H4 (cell line): ENCODE results near the gene CAPN9. TPM values are rescaled to one million over a fixed set of nuclear protein-coding genes. Genes with fewer than 3 reads are reported as not detected.
"Not testable (repeated sequence)": the region's sequence is repeated elsewhere in the genome, so short reads cannot be mapped to it uniquely, and the experiment has no call there.

ENCODE experiments used
- DNase-seq: peaks from one replicate; pipeline ENCODE4 v3.0.0-alpha.2; 2015; ENCODE audit warnings: low spot score
- total RNA-seq: library from RNA; depleted of rRNA; stranded (reverse); fragments of >200 nt; shearing (Covaris generic); gene quantifications from 2 replicates; pipeline ENCODE4 v1.2.3, GENCODE V29; 2014

Gene CAPN9
- total RNA-seq, 1 experiment from 2014 or later: 0.50 TPM

DNA sequence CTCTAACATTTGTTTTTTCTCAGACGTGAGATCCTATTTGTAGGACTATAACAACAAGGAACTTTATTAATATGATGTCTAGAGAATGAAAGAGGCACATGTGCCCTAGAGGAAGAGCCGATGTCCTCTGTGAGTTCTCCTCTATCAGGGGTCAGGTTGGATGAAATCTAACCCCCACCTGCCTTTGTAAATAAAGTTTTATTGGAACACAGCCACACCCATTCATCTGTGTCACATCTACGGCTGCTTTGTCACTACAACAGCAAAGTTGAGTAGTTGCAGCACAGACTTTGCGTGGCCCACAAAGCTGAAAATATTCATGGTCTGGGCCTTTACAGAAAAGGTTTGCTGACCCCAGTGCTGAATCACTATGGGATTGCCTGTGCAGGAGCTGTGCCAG, 571 bp upstream of the CAPN9 start:
- no peak for DNase-seq

DNA sequence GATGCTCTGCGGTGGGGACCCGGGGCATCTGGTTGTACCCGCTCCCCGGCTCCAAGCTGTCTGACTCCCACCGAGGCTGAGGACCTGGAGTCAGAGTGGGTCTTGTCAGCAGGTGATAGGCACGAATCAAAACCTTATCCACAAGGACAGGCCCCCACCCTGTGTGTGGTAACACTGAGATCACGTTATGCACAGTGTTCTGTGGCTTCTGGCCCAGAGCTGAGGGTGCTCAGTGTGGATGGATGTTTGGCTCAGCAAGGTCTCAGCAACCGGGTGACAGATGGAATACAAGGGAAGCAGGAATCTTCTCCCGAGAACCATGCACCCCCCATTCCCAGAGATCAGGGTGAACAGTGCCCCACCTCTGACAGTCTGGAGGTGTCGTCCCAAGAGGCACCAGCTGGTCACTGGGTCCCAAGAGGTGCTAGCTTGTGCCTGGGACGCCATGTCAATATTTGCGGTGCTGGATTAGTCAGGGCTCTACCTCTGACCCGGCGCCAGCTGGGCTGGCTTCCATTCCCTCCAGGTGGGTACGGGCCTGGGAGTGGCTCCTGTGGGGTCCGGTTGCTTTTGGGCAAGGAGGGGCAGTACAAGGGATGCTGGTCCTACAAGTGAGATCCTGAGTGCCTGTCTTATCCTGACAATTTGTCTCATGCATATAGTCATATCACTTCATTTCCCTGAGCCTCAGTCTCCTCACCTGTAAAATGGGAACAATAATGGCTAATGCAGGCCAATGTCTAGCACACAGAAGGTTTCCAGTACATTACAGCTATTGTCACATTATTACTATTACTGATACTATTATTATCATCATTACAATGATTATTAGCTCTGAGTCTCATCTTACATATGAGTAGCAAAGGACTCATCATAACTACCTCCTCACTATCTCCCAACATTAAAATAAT, 957 bp downstream of the CAPN9 start:
- DNase-seq: no peak

DNA sequence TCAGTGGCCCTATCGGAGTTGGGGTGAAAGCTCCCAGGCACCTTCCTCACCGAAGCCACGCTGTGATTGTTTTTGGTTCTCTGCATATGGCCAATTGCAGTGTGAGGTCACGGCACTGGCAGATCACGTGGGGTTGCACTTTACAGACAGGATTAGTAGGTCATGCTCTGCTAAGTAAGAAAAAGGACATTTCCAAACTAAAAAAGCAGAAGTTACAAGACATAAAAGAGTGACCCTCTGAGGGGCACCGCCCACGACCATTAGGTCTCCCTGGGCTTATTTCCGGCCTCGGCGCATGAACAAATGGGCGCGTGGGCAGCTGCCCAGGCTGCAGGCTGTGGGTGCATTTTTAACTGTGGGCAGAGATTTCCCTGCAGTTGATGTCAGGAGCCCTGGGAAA, 2.0 kb downstream of the CAPN9 start:
- DNase-seq: no peak

DNA sequence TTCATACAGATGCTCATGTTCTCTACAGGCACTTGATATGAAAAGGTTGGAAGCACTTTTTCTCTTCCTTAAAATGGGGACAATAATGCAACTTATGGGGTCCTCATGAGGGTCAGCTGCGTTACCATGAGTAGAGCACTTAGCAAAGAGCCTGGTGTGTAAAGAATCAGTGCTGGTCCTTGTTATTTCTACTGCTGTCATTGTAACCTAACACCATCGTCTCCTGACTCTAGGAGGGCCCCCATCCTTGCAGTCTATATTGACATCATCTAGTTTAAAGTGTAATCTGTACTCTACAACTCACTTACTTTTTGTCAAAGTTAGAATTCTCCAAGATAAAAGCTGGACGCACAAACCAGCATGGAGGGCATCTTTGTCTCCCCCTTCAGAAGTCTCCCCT, 2.4 kb downstream of the CAPN9 start:
- DNase-seq: no peak

DNA sequence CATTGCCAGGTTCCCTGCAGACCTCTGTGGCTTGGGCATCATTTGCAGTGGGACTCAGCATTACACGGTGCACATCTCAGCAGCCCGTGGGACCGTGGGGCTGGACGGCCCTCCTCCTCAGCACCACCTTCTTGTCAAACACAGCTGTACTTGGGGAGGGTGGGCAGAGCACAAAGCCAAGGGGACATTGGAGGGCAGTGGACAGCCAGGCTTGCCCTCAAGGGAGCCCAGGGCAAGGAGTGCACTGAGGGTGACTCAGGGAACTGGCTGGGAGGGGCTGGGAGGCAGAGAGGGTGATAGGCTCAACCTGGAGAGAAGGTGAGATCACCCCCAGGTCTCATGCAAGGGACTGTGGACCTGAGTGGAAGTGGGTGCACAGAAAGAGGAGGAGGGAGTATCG, 3.4 kb downstream of the CAPN9 start:
- DNase-seq: no peak

DNA sequence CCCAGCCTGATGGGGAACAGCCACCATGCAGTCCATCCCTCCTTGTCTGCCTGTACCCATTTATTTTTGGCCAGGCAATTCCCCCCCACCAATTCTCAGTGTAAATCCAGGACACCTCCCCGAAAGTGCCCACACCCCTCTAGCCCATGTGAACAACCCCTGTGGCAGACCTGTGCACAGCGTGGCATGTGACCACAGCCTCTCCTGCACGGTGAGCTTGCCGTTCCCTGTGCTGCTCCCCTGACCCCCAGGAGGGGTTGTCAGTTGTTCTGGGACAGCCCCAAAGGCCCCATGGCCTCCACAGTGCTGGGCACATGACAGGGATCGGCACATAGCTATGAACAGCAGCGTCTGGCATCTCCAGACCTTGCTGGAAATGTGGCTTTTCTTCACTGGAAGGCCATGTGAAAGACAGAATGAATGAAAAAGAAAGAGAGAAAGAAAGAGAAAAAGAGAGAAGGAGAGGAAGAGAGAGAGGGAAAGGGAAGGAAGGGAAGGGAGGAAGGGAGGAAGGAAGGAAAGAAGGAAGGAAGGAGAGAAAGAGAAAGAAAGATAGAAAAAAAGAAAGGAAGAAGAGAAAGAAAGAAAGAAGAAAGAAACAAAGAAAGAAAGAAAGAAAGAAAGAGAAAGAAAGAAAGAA, 3.9 kb downstream of the CAPN9 start:
- no peak for DNase-seq

DNA sequence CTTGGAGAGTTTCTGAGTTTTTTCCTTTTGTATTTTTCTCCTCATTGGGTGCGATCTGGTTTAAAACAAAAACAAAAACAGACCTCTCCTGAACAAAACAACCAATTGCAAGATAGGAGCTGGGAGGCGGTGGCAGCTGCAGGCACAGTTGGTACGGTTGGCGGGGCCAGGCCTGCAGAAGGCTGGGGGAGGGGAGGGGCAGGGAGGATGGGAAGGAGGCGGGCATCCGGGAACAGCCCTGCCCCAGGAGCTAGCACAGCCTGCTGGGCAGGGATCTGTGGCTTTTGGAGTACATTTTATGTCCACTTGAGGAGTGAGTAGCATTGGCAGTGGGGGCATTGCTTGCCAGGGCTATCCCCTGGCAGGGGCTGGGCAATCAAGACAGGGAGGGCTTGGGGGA, 5.2 kb downstream of the CAPN9 start:
- no peak for DNase-seq

DNA sequence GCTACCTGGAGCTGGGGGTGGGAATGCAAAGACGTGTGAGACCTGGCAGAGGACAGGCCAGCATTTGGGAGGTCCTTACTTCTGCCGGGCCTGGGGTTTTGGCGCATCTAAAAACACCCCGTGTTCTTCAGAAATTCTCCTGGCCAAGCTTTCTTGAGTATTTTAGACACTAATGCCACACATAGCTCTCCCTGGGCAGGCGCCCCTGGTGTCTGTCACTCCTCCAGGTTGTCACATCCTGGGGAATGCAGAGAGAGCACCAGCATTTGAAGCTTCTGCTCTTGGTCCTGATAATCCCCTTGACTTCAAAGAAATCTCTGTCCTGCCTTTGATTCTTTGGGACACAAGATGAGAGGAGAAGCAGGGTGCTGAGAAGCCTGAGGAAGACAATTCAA, 6.0 kb downstream of the CAPN9 start:
- DNase-seq: no peak

DNA sequence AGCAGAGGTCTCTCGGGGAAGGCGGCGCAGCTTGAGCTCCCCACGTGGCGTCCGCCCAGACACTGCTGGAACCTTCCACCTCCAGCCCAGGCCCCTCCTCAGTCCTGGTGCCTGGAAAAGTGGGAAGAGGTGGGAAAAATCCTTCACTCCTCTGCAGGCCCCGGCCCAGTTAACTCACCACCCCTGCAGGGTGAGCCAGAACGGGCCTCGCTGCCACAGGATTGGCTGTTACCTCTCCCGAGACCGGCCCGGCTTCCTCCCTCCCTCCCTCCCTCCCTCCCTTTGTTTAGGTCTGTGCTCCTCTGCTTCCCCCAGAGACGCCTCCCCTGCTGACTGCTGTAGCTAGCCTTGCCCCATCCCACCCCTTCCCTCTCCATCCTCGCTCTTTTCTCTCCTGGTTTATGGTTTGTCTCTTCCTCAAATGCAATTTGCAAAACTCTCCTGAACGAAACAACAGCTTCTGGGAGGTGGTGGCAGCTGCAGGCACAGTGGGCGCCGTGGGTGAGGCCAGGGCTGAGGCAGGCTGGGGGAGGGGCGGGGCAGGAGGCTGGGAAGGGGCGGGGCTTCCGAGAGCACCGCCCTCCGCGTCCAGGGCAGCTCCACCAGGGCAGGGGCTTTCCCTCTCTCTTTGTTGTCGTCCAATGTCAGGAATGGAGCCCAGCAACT, 6.5 kb downstream of the CAPN9 start:
- peak; percentile 42 for DNase-seq

DNA sequence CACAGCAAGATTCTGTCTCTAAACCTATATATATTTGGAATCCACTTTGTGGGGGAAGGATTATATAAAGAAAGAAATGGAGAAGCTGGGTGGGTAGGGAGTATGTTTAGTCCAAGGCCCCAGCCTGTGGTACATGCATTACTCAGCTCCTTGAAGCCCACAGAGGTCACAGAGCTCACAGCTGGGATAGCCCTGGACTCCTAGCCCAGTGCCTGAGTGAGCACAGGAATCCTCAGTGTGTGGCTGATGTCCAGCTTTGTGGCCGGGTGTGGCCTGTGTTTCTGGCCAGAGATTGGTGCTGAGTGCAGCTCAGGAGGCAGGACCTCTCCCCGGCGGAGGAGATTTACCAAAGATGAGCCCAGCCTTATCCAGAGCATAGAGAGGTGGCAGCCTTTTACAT, 7.6 kb downstream of the CAPN9 start:
- DNase-seq: peak; percentile 54

DNA sequence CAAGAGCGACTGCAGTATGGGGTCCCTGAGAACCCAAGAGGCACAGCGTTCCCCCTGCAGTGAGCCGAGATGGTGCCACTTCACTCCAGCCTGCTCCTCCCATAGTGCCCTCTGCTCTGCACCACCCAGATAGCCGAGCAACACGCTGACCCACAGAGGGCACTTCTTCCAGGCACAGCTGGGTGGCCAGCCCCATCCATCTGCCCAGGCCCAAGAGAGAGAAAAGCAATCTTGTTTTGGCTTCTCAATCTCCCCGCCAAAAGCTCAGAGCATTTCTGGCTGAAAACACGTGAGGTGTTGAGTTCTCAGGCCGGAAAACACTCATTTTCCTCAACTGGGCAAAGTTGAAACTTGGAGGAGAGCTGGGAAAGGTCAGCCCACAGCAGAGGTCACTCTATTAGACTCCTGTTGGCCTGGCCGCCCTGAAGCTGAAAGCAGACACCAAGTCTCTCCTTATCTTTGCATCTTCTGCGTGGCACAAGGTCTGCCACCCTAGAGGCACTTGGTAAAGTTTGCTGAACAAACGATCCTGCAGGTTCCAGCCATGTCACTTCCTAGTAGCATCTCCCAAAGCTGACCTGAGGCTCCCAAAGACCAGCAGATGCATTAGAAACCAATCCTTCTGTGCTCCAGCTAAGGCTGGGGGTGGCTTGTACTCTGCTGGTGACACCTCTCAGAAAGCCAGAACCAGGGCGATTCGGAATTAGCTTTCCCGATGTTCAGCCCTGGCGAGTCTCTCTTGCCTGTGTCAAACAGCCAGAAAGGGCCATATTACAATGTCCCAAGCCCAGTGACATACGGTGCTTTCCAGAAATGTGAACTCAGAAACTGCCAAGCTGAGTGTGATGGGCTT, 10.9 kb downstream of the CAPN9 start:
- DNase-seq: no peak

DNA sequence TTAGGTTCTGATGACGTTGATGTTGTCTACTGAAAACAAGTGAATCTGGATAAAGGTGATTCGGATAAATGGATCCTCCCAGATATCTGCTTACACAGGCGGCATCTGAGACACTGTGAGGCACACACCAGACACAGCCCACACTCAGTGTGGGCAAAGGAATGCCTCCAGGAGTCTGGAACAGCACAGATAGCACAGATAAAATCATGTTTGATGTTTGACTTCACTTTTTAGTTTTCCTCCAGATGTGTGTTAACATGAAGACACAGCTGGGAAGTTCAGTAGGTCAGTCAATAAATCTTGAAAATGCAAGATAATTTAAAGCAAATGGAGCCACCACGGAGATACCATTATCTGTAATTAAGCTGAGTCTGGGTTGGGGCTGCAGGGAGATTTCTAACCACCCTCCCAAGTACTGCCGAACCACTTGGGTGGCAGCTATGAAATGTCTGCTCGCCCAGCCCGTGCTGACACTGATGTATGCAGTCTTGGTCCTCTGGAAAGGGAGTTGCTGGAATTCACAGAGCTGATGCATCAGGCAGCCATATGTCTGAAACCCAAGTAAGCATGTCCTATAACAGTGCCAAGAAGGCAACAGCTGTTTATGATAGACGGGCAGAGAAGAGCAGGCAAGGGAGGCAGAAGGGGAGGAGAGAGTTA, 11.7 kb downstream of the CAPN9 start:
- DNase-seq: no peak

DNA sequence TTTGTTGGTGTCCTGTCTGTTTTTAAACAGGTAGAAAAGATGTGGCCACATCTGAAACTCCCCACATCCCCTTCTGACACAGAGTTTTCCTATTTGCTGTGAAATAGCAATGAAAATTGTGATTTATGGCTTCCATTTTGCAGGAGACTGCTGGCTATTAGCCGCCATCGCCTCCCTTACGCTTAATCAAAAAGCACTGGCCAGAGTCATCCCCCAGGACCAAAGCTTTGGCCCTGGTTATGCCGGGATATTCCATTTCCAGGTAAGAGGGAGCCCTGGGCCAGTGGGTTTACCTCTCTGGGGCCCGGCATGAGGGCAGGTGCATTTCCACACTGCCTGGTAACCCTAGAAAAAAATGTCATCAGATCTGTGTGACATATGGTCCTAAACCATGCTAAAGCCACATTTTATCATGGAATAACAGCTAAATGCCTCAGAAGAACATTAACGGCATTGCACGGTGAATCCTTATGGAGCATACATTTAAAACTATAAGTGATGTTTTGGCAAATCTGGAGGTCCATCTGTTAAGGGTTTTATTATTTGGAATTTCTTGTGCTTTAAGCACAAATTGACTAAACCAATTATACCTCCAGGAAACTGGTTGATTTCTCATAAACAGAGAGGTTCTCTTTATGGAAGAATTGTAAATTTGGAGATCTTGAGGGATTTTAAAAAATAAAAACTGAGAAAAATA, 12.3 kb downstream of the CAPN9 start:
- DNase-seq: no peak

DNA sequence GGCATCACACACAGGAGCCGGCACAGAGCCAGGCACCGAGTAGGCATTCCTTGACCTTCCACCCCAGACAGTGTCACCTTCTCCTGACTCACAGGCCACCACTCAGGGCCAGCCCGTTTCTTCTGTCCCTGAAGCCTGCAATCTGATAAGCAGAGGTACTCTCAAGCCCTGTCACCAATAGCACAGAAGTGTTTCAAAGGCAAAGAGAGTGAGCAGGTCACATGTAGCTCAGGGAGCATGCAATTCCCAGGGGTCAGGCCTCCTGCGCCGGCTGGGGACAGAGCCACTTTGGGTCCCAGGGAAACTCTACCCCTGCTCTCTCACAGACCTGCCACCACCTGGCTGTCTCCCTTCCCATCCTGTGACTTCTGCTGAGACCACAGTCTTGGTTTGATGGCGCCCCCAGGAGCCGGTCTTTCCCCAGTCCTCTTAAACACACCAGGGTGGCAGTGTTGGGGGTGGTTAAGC, 13.2 kb downstream of the CAPN9 start:
- DNase-seq: no peak

DNA sequence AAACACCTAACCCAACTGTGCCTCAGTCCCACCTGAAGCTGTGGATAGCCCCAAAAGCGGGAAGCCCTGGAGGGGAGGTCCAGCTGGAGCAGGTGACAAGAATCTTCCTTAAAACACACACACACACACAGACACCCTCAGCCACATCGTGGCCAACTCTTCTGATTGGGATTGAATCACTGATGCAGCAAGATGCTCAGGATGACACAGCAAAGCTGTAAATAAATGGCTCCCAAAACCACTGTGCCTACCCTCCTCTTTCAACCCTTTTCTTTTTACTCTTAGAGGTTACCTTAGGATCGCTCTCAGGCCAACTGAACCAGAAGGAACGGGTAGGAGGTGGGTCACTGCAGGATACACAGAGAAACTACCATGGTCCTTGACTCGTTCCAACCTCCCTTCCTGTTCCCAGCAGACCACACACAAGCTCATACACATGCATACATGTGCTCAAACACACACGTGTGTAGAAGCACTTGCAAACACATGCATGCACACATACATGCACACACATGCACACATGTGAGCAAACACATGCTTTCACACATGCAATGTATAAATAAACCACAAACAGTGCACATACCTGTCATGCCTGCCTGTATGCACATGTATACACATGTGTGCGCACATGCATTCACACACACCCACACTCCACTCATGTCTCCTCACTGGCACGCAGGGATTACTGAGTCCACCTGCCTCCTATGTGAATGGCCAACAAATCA, 14.4 kb downstream of the CAPN9 start:
- DNase-seq: no peak

DNA sequence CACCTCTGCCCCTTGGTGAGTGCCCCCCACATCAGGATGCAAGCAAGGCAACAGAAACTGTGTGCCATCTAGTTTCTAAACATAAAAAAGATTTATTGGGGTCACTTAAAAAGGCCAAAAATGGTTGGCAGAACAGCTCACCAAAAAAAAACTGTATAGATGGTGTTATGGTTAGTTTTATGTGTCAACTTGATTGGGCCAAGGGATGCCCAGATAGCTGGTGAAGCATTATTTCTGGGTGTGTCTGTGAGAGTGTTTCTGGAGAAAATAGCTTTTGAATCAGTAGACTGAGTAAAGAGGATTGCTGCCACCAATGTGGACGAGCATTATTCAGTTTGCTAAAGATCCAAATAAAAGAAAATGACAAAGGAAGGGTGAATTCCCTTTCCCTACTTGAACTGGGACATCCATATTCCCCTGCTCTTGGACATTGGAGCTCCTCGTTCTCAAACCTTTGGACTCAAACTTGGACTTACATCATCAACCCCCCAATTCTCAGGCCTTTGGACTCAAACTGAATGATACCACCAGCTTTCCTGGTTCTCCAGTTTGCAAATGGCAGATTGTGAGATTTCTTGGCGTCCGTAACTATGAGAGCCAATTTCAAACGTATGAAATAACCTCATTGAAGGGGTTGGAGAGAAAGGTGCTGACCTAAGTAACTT, 16.9 kb downstream of the CAPN9 start:
- DNase-seq: no peak

DNA sequence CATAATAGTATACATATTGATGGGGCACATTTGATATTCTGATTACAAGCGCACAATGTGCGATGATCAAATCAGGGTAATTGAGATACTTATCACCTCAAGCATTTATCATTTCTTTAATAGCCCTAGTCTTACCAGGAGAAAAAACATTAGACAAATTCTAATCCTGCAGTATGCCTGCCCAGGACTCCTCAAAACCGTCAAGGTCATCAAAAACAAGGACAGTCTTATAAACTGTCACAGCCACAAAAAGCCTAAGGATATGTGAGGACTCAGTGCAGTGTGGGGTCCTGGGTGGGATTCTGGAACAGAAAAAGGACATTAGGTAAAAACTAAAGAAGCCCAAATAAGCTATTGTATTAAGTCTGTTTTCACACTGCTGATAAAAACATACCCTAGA, 19.1 kb downstream of the CAPN9 start:
- no peak for DNase-seq

DNA sequence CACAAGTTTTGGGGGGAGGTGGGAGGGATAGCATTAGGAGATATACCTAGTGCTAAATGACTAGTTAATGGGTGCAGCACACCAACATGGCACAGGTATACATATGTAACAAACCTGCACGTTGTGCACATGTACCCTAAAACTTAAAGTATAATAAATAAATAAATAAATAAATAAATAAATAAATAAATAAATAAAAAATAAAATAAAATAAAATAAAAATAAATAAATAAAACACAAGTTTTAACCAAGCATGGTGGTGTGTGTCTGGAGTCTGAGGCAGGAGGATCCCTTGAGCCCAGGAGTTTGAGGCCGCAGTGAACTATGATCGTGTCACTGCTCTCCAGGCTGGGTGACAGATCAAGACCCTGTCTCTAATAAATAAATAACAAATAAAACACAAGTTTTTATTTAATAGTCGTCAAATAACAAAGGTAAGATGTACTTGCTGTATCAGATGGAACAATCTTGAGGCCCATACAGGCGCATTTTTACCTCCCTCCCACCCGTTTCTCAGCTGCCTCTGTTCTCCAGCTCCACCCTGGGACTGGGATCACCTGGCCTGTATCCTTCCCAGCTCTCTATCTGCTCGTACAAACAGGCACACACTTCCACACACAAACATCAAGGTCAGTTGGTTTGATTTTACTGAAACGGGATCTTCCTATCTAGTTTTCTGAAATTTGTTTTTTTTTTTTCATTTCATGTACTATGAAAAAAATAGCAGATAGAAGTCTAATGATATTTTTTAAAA, 20.8 kb downstream of the CAPN9 start:
- not testable (repeated sequence) for DNase-seq
